A549 treated with ZK216348 at 1 μM for 4 hours (cell line): ENCODE data around the gene NDUFAF5. TPM values are rescaled to one million over a fixed set of nuclear protein-coding genes. Genes with fewer than 3 reads are reported as not detected.

Experiments
- total RNA-seq: library from RNA; stranded (reverse); fragments of 200-300 nt; extraction: Qiagen RNA extraction; gene quantifications from 5 replicates; pipeline ENCODE4 v1.2.3, GENCODE V29; 2022; ENCODE audit warnings: low read depth

NDUFAF5 gene, protein sequence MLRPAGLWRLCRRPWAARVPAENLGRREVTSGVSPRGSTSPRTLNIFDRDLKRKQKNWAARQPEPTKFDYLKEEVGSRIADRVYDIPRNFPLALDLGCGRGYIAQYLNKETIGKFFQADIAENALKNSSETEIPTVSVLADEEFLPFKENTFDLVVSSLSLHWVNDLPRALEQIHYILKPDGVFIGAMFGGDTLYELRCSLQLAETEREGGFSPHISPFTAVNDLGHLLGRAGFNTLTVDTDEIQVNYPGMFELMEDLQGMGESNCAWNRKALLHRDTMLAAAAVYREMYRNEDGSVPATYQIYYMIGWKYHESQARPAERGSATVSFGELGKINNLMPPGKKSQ
- total RNA-seq: 30.8 to 40.1 TPM (median 32.6 TPM) in 5 replicates

GRCh38 chr20:13784893-13785715 is at the start of gene NDUFAF5, which contains the start of gene ESF1:
Gene NDUFAF5 (plus strand): TSS chr20:13785028. CDS start chr20:13785069, 41 bp downstream.
Gene ESF1 (minus strand): TSS chr20:13784919. CDS start chr20:13783140, 1,779 bp downstream.

Other genes with a start within 250 kb of the NDUFAF5 start
- 8.8 to 11.6 TPM (median 9.6 TPM) in 5 replicates for gene TASP1, start 146.1 kb upstream of the NDUFAF5 start, total RNA-seq
- gene ESF1, start 109 bp upstream of the NDUFAF5 start, total RNA-seq: 20.0 to 34.5 TPM (median 24.7 TPM) in 5 replicates
- not detected in 5 replicates for gene SEL1L2, start 205.6 kb downstream of the NDUFAF5 start, total RNA-seq
- gene MACROD2, start 210.5 kb downstream of the NDUFAF5 start, total RNA-seq: 0.26 to 1.4 TPM (median 0.74 TPM) in 5 replicates